AG08396 (cell line): ENCODE measurements around the gene FOXP2.
"Not testable (repeated sequence)": the region's sequence is repeated elsewhere in the genome, so short reads cannot be mapped to it uniquely, and the experiment has no call there.

Source experiments
- DNase-seq: peaks from one replicate; pipeline ENCODE4 v3.0.0; 2012; ENCODE audit warnings: low spot score, mixed read lengths

The FOXP2 gene

DNA sequence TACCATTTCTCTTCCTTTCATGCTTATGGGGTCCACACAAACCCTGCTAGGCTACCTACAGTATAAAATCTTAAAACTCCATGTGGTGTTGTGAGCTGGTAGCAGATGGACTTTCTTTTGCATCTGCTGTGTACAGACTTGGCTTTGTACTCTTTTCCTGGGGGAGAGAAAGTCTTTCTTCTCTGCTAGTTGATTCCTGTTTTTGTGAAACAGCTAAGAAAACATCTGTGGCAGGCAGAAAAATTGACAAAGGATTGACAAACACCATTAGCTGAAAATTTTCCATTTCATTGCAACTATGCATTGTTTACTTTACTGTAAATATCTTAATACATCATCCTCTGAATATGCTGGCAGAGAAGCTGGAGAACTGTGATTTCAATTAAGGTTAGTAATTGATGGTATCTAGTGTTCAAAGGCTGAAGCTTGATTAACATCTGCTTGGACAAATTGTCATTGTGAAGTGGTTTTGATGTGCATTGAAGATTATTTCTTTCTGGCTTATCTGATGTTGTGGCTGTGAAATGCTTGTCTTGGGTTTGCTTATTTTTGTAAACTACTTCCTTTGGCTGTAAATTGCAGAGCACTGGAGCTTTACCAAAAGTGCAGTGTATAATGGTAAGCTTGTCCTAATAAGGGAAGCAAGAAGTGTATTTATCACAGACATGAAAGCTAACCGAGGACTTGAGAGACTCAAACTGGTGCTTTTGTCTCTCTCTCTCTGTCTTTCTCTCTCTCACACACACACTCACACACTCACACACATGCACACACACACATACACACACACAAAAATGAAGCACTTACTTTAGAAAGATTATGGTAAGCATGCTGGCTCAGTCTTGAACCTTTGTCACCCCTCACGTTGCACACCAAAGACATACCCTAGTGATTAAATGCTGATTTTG is at the start of gene FOXP2:
Gene FOXP2 (plus strand): TSS at position 660 of the 908 bp plus-strand sequence. CDS start 11,697 bp downstream, outside the sequence.
- DNase-seq = no peak

DNA sequence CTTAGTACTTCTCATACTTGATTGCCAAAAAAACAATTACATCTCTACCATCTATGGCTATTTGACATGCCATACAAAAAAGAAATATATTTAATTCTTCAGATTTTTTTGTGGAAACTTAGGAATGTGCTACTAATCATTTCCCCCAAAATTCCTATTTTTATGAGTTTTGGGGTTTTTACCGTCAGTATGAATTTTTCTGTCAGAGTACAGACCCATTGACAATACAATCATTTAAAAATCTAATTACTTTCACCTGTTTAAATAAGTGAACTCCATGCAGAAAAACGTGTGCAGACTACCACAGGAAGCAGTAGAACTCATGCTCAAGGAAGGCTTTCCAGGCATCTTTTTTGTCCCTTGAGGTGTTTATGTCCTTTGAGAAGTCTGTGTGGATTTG is 48.8 kb upstream of the FOXP2 start:
- no peak for DNase-seq

DNA sequence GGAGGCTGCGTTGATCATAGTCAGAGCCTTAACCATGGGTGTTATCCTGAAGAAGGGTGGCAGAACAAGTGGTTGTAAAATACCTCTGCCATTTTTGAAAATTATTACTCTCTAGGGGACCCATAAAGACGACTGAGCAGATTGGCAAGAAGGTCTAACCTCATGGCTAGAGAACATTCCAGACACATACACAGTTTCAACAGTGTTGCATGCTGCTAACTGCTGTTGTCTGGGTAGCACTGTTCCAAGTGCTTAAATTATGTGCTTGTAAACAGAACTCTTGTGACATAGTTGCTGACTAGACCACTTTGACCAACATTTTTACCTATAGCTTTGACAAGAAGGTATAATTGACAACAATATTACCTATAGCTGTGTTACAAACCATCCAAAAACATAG is 46.1 kb upstream of the FOXP2 start:
- DNase-seq = no peak

- DNase-seq = no peak
Measured at GRCh38 chr7:114369294-114369693, 45.3 kb upstream of the FOXP2 start.

GRCh38 chr7:114372619-114373018 is 42.0 kb upstream of the FOXP2 start:
- no peak for DNase-seq

GRCh38 chr7:114375907-114376306 is 38.7 kb upstream of the FOXP2 start:
- peak; percentile 1 for DNase-seq

DNA sequence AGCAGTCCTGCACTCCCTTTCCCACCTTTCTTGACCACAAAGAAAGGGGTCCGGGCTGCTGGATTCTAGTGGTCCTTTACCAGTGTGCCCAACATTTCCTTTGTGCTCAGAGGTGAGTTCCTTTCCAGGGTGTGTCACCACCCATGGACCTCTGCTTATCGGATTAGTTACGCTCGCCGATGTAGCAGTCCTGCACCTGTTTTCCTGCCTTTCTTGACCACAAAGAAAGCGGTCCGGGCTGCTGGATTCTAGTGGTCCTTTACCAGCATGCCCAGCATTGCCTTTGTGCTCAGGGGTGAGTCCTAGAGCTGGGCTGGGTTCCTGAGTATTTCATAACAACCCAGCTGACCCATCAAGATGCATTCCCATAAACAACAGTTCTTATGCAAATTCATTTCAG is 30.7 kb upstream of the FOXP2 start:
- DNase-seq = not testable (repeated sequence)

GRCh38 chr7:114384346-114384745 is 30.3 kb upstream of the FOXP2 start:
- not testable (repeated sequence) for DNase-seq

GRCh38 chr7:114388021-114388420 is 26.6 kb upstream of the FOXP2 start:
- no peak for DNase-seq

DNA sequence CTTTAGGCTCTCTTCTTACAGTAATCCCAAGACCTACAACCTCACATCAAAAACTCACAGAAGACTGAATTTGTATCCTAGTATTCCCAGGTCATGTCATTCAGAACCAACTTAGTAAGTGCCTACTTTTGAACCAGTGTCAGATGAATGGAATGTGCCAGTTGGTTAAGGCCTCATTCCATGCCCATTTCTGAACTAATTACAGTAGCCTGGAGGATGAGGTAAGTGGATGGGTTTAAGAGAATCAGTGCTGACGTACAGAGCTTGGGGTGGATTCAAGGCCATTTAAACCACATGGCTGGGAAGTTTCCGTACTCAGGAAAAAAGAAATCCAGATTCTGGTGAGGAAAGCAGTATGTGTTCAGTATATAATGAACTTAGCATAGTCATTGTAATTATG is 21.9 kb upstream of the FOXP2 start:
- DNase-seq = no peak

- no peak for DNase-seq
Measured at GRCh38 chr7:114402876-114403635, 11.6 kb upstream of the FOXP2 start.

DNA sequence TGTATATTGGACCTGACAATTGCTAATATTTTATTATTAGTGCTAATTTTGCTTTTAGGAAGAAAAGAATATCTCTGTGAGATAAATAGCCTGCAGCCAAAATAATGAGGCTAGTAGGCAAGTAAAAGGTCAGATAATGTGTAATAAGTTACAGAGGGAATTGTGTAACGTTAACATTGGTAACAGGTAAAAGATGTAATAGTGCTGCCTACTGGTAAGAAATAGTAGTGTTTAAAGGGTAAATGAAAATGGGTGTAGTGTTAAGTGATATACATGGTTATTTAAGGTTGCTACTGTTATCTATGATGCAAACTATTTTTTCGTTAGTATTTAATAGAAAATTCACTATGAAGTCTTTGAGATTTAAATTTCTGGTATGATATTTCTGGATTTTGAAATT is 9.2 kb upstream of the FOXP2 start:
- no peak for DNase-seq

GRCh38 chr7:114409750-114410149 is 4.9 kb upstream of the FOXP2 start:
- peak; percentile 18 for DNase-seq

DNA sequence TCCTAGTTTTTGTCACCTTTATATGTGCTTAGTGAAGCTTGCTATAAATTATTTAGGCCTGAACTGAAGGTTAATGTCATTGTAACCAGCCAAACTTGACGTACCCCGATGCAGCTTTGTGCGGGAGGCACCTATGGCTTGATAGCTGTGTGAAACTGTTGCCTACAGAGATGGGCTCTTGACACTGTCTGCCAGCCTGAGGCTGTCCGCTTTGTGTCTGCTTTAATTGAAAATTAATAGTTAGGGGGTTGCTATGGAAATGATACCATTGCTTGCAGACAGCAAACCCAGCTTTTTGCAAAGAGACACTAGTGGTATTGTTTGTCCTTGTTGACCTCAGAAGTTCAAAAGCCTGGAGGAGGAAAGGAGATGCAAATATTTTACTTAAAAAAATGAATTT is 2.1 kb upstream of the FOXP2 start:
- DNase-seq = no peak

DNA sequence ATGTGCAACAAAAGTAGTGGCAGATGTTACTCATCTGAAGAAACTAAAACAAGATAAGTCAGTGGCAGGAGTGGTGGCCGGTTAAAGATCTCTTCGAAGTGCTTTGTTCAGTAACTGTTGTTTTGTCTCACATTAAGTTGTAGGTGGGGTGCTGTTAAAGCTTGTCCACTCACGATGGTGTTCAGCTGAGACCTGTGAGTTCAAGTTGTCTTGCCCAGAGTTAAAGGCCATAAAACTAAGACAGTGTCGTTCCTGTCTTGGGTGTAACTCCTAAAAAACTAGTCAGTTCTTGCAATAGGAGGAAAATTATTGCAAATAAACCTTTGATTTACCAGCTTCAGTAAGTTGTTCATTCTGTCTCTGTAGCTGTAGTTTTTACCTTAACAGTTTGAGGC is 857 bp upstream of the FOXP2 start:
- no peak for DNase-seq

DNA sequence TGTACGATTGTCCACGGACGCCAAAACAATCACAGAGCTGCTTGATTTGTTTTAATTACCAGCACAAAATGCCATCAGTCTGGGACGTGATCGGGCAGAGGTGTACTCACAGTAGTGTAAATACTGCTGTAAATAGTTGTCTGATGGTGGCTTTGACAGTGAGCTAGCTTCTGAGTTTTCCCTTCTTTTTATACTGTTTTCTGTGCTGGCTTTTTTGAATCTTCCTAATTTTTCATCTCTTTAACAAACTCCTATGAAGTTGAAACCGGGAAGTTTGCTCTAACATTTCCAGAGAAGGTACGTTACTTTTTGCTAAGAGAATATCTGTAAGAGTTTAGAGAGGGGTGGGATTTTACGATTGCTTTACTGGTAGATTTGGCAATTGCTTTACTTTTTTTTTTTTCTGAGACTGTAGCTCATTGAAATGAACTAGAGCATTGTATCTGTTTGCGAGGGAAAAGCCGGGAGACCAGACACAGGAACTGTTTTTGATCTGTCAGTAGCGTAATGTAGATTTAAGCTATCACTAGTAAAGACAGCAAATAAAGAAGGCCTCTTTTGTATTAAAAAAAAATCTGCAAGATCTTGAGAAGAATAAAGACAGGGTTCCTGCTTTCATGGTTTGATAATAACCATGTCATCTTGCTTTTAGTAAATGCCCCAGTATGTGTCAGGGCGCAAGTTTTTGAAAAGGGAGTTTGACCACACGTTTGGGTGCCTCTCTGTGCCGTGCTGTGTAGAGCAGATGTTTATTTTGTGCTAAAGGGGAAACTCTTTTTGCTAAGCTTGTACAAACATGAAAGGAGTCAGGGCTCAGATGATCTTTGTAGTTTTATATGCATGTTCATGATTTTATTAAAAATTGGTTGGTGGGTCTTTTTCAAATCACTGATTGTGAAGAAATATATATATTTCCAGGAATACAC is 712 bp downstream of the FOXP2 start:
- DNase-seq = no peak

- DNase-seq = no peak
Measured at GRCh38 chr7:114416129-114416990, 1.7 kb downstream of the FOXP2 start.

GRCh38 chr7:114417290-114417689 is 2.7 kb downstream of the FOXP2 start:
- no peak for DNase-seq

DNA sequence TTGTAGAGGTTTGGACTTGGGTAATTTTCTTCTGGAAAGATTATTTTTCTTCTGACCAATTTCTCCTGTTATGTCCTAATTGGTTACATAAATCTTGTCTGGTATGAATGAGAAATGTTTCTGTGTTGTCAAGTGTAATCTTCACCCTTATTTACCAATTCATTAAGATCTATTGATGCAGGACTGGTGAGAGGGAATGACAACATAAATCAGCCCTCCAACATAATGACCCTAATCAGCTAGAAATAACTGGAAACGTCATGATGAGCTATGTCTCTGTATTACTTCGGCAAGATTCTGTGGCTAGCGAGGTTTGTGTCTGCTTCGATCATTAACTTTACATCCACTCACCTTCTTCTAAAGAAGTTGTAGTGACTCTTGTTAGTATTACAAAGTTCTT is 3.5 kb downstream of the FOXP2 start:
- no peak for DNase-seq

DNA sequence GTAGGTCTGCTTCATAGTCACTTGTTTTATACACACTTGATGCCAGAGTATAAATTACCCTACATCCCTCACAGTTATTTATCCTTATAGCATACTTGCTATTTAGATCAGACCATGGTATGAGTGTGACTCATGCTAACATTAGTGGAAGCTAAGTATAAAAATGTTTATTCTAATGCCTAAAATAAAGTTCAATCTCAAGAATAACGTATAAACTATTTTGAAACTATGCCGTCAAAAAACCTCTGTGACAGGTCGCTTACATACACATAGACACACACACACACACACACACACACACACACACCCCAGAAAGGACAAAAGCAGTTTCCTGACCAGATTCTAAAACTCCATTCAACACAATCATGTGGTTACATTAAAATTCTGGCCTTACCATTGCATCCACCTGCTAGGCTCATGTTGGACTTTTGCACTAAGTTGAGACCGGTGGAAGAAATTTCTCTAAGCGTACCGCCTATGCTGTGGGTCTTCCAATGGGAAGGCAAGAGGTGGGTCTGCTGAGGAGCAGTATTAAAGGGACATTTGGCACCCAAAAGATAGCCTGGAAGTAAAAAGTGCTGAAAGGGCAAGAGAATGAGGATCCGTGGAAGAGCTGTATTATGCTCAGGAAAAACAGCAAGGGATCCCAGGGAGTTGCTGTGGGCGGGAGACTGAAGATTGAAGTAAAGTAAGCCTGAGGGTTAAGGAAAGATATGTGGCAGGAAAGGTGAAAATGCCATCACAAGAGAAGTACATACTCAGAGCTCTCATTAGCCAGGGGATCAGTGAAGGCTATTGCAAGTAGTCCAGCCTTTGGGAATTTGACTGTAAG is 5.0 kb downstream of the FOXP2 start:
- no peak for DNase-seq
